ENCODE results near the gene MTREX.
A peak's percentile ranks its signal among the peaks of the same experiment; 100 is the strongest.
"Not testable (repeated sequence)": the region's sequence is repeated elsewhere in the genome, so short reads cannot be mapped to it uniquely, and the experiment has no call there.

Gene MTREX

GRCh38 chr5:55307383-55308253 lies at the start of gene MTREX, which contains the start of gene DHX29:
Gene MTREX (plus strand): TSS chr5:55307989. CDS start chr5:55308014, 25 bp downstream.
Gene DHX29 (minus strand): TSS chr5:55307694. CDS start chr5:55307573, 121 bp downstream.
- peak; percentile 74 for FAIRE-seq

- FAIRE-seq: no peak
These were observed 49.5 kb upstream of the MTREX start for GRCh38 chr5:55258339-55258738.

DNA sequence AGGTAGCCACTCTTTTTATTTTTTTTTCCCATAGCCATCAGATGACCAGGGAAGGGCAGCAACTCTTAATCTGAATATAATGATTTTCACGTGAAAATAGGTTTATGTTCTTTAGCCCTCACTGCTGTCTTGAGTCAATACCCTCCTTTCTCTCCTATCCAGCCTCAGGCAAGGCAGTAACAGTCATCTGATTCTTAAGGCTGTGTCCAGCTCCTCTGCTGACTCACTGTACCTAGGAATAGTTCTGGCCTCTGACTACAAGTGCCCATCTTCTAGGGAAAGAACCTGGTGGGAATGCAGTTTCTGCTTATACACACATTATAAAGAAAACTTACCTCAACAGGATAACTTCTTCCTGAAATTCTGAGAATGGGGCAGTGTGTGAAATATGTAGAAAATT lies 31.0 kb upstream of the MTREX start:
- FAIRE-seq: no peak

DNA sequence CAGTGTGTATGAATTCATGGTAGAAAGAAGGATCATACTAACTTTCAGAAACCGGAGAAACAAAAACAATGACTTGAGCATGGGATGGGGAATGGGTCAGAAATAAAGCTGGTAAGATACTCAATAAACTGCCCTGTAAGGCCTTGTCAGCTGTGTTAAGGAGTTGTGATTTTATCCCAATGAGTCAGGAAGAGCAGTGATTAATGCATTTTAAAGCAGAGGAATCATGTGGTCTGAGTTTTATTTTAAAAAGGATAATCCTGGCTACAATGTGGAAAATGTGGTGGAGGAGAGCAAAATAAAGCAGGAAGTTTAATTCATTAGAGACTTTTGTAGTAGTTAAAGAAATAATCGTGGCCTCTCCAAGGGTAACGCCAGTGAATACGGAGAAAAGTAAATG lies 29.0 kb upstream of the MTREX start:
- no peak for FAIRE-seq

DNA sequence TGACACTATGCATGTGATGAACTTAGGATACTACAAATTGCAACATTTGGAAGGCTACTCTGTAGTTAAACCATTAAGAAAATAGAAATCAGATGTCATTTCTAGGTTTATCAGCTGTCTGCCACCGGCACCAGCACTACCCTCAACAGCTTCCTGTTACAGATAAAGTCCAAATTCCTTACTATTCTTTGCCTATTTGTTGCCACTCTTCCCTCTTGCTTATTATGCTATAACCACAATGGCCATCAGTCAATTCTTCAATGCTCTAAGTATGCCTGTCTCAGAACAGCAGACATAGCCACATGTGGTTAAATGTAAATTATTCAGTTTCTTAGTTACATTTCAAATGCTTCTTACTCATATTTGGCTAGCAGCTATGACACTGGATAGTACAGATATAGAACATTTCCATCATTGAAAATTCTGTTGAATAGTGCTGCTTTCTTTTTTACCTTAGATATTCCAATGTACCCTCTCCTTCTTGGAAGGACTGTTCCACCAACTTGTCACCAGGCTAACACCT lies 21.3 kb upstream of the MTREX start:
- no peak for FAIRE-seq

DNA sequence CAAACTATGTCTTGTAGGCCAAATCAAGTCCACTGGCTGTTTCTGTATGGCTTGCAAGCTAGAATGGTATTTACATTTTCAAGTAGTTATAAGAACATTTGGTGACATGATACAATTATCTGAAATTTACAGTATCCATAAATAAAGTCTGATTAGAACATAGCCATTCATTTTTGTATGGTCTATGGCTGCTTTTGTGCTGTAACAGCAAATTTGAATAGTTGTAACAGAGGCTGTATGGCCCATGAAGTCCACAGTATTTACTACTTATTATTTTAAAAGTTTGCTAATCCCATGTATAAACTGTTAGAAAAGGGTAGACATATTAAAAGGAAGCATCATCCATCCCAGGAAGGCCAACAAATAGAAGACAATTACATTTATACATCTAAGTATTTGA lies 18.0 kb upstream of the MTREX start:
- FAIRE-seq: no peak

DNA sequence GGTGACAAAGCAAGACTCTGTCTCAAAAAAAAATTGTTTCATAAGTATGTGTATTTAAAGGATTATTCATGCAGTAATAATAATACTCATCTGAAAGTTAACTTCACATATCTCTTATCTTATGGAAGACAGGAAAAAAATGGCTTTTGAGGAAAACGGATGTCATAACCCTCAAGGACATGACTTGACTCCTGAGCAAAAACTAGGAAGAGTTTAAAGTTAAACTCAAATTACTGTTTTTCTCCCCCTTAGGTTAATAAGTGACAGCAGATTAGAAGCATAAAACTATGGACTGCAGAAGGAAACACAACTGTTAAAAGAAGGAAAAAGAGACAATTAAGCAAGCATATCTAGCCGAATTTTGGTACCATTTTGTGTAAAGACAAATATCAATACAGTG lies 16.8 kb upstream of the MTREX start:
- peak; percentile 45 for FAIRE-seq

DNA sequence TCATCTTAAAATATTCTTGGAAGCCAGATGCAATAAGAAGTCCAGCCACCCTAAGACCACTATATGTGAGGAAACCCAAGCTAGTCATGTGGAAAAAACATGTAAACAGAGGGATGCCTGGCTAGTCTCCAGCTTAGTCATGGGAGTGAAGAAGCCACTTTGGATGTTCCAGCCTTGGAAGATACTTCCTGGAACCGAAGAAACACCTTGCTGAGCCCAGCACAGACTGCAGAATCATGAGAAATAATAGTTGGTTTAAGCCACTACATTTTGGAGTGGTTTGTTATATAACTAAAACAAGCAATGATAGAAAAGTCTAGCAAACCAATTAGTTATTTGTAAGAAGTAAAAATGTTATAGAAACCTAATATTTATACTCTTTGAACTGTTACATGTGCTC lies 12.9 kb upstream of the MTREX start:
- no peak for FAIRE-seq

DNA sequence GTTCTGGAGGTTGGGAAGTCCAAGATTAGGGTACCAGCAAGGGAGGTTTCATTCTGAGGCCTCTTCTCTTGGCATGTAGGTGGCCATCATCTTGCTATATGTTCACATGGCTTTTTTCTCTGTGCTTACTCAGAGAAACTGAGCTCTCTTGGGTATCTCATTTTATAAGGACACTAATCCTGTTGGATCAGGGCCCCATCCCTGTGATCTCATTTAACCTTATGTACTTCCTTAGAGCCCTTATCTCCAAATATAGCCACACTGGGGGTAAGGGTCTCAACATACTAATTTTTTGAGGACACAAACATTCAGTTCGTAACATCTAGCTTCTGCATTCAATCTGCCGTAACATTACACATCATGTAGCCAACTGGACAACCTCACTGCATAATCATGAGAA lies 6.9 kb upstream of the MTREX start:
- FAIRE-seq: no peak

- FAIRE-seq: no peak
These were observed 4.5 kb upstream of the MTREX start for GRCh38 chr5:55303238-55303690.

DNA sequence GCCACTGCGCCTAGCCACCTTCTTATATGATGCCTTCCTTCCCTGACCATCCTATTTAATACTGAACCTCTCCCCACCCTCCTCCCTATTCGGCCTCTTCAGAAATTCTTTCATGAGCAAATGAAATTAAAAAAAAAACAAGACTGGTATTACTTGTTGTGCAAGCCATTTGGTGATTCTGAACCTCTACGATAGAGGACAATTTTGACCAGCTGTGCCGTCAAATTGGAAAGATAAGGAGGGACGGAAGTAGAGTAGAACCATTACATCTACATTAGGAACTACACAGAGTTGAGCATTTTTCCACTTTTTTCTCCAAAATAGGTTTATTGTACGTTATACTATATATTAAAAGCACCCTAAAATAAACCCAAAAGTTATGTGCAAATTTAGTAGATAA lies 3.2 kb upstream of the MTREX start:
- no peak for FAIRE-seq

GRCh38 chr5:55305345-55305744 lies 2.4 kb upstream of the MTREX start:
- FAIRE-seq: no peak

- no peak for FAIRE-seq
These were observed 977 bp upstream of the MTREX start for GRCh38 chr5:55306641-55307382.

DNA sequence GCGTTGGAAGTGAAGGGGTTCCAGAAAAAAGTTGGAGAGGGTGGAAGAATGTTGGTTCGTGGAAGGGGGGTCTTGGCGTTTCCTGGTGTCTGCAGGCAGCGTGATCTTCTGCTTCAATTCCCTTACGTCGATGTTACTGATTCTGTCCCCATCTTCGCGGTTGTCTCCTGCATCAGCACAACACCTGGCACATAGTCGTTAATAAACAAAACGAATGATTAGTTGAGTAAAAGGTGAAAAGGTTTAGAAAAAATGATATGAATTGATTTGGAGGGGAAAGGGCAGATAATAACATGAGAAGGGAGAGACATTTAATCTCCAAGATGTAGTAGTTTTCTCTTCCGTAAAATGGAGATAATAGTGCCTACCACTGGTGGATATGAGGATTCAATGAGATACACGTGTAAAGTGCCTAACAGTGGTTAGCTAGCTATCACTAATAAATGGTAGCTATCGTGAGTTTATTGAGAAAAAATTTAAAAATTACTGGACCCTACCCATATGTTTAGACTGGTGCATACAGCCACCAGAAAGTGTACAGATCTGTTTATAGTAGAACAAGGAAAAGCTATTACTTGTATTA lies 556 bp downstream of the MTREX start:
- no peak for FAIRE-seq

DNA sequence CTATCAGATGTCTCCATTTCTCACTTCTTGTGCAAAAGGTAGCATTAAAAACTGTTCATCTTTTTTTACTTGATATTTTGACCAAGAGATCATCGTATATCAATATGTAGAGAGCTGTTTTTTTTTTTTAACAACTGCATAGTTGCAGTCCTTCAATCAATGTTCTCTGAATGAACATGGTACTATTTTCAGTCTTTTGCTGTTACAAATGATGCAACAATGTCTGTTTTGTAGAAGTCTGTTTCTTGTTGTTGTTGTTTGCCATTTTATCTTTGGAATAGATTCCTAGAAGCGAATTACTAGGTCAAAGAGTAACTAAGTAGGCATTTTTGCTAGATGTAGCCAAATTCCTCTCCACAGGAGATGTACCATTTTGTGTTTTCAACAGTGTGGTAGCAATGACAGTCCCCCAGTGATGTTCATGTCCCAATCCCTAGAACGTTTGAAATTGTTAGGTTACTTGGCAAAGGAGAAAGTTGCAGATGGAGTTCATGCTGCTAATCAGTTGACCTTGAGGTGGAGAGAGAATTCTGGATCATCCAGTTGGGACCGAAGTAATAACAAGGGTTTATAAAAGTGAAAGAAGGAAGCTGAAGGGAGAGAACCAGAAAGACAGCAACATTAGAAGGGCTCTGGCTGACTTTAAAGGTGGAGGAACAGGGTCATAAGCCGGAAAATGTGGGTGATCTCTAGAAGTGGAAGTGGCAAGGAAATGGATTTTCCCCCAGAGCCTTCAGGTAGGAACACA lies 6.3 kb downstream of the MTREX start:
- FAIRE-seq: no peak

- no peak for FAIRE-seq
These were observed 8.5 kb downstream of the MTREX start for GRCh38 chr5:55316289-55316688.

- FAIRE-seq: no peak
These were observed 9.0 kb downstream of the MTREX start for GRCh38 chr5:55316837-55317236.

- not testable (repeated sequence) for FAIRE-seq
These were observed 10.4 kb downstream of the MTREX start for GRCh38 chr5:55318237-55318636.

DNA sequence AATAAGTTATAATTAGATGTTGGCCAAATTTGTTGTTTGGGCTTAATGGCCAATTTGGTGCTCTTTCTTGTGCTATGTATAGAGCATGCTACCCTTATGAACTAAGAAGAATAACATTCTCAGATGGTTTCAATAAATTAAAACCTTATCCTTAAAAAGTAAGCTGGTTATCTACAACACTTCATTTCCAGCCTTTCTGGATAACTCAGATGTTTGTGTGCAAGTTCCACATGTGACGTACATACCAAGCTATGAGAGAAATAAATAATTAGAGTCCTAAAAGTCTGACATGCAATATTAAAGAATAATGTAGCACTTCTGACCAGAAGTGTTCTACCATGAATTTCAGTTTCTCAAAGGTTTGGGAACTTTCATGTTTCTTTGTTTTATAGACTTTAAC lies 11.7 kb downstream of the MTREX start:
- no peak for FAIRE-seq

GRCh38 chr5:55320571-55320970 lies 12.8 kb downstream of the MTREX start:
- FAIRE-seq: no peak

DNA sequence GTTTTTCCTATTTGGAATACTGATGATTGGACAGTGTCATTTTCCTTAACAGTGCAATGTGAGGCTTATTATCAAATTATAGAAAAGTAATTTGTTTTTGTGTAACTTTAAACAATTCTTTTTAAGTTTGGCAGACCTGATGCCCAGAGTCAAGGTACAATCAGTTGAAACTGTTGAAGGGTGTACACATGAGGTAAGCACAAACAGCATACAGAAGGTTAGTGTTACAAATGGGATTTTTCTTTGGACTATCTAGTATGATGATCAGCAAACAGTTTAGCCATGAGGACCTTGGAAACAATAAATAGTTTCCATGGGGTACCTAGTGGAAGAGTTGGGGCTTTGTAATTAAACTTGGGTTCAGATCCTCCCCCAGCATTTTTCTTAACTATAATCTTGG lies 16.2 kb downstream of the MTREX start:
- FAIRE-seq: no peak

DNA sequence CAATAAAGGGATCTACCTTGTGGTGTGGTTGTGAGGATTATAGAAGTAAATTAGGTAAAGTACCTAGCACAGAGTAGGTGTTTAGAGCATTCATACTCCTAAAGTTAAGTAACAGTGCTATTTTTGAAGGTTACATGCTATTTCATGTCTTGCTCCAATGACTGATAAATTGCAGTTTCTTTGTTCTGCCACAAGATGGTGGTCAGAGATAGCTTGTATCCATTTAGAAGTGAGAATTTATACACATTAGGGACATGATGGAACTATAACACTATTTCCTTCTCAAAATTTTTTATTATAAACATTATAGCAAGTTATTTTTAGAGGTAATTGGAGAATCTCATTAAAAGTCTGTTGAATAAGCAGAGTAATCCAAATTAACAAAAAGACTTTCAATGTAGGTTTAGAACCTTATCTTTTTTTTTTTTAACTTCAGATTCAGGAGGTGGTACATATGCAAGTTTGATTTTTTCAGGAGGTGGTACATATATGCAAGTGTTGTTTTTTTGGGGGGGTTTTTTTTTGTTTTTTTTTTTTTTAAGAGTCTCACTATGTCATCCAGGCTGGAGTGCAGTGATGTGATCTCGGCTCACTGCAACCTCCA lies 17.1 kb downstream of the MTREX start:
- FAIRE-seq: peak; percentile 98
